Heart left ventricle (tissue), 16 donors: ENCODE data around the gene FAM193B. TPM values are rescaled to one million over a fixed set of nuclear protein-coding genes. Genes with fewer than 3 reads are reported as not detected.
A peak's percentile ranks its signal among the peaks of the same experiment; 100 is the strongest.

Experiments
- ATAC-seq, 4 donors: fragments of 200-7000 bp; cut with Tn5 transposase; one replicate each; pipeline ENCODE4 v1.9.1; 2020 to 2022; ENCODE audit warnings: moderate library complexity in 4 of 4, mild to moderate bottlenecking in 3 of 4, moderate number of reproducible peaks in 1 of 4
- DNase-seq, 5 donors: peaks; one replicate each; pipeline ENCODE4 v3.0.0-alpha.2; 2020
- H3K27ac ChIP-seq, 12 donors: fragments of 200-600 bp; sonication (generic) in 4 of 12; one replicate each; pipeline versions ENCODE4 v1.5.0 to v1.8.0; 2016 to 2022; ENCODE audit warnings: mild to moderate bottlenecking in 2 of 12
- H3K27me3 ChIP-seq, 9 donors: fragments of 200-600 bp; sonication (generic) in 2 of 9; one replicate each; pipeline versions ENCODE4 v1.5.1 to v1.8.0; 2016 to 2022; ENCODE audit warnings: mild to moderate bottlenecking in 3 of 9
- H3K36me3 ChIP-seq, 9 donors: fragments of 200-600 bp; sonication (generic) in 2 of 9; one replicate each; pipeline versions ENCODE4 v1.5.0 to v1.8.0; 2018 to 2022; ENCODE audit warnings: mild to moderate bottlenecking in 2 of 9
- H3K4me1 ChIP-seq, 12 donors: fragments of 200-600 bp; sonication (generic) in 4 of 12; one replicate each; pipeline versions ENCODE4 v1.5.0 to v1.8.0; 2016 to 2022; ENCODE audit warnings: mild to moderate bottlenecking in 3 of 12
- H3K4me3 ChIP-seq, 12 donors: fragments of 200-600 bp; sonication (generic) in 4 of 12; one replicate each; pipeline versions ENCODE4 v1.5.0 to v1.8.0; 2017 to 2022; ENCODE audit warnings: mild to moderate bottlenecking in 9 of 12, moderate library complexity in 4 of 12
- H3K9me3 ChIP-seq, 12 donors: fragments of 200-600 bp; sonication (generic) in 4 of 12; one replicate each; pipeline versions ENCODE4 v1.5.0 to v1.8.0; 2016 to 2022; ENCODE audit warnings: mild to moderate bottlenecking in 1 of 12
- POLR2A ChIP-seq, 2 donors: fragments of 450-650 bp; IDR thresholded peaks; one replicate each; pipeline ENCODE4 v1.6.1; 2017; ENCODE audit warnings: antibody characterized with exemption in 2 of 2, mild to moderate bottlenecking in 2 of 2, moderate library complexity in 2 of 2
- WGBS, 4 donors: extraction: QIAGEN DNeasy Blood & Tissue Kit in 2 of 4; methylation state at CpG; one replicate each; pipeline versions ENCODE4 v1.1.5 to v1.1.7; 2013 to 2018; 5-methylcytosine and 5-hydroxymethylcytosine counted together
- intact Hi-C, 10 donors: fragments of 100-400 bp; cut with DNase I; formaldehyde crosslinking; loops; one replicate each; pipeline versions ENCODE4 v1.11.1 to v1.14.2; 2022
- polyA plus RNA-seq, 2 donors: library from polyadenylated mRNA; stranded (reverse); fragments of 200-250 nt; gene quantifications; one replicate each; pipeline ENCODE4 v1.2.3, GENCODE V29; 2013
- total RNA-seq, 9 donors: library from RNA; depleted of rRNA in 2 of 9; stranded (reverse); fragments of >200 nt in 2 of 9; fragmentation: NEBNext Ultra II Directional in 3 of 9; extraction: Animal tissue kit (Norgen Biotek cat#: 25700) in 3 of 9; gene quantifications; one replicate each; pipeline versions ENCODE4 v1.1.0 to v1.2.4, GENCODE V29; 2016 to 2023
- TF ChIP-seq, protein P1 (sequence below), 12 donors: fragments of 200-600 bp; sonication (generic) in 4 of 12; IDR thresholded peaks; one replicate each; pipeline versions ENCODE4 v1.5.0 to v1.8.0; 2018 to 2022; ENCODE audit warnings: antibody characterized with exemption in 12 of 12, mild to moderate bottlenecking in 5 of 12
- donor health status: ischemic (EF 13 %, LVEDD 7.1; RV severe dilation, severe dysfunction).
- donor health status: healthy with polysubstance abuse.
- donor health status: DM: no; HTN: yes; CAD: no.
- donor health status: DM: no; HTN: no; CAD: no.
- donor health status: ischemic (EF 25% LVEDD 6.9; RV normal size, moderate dysfunction).
- donor health status: ischemic (EF 25% LVEDD 5.7; RV mildly dilated, moderate dysfunction).
- donor health status: healthy.
- donor health status: DM: yes; HTN: yes; CAD: no.
- donor health status: ischemic (EF 35%, LVEDD 5.7; RV mildly dilated, moderate dysfunction).
- donor health status: nonischemic (EF 11% LVEDD 7.7; RV severe dilation, severe dysfunction).
- donor health status: DM: yes; HTN: yes; CAD: no.
- donor health status: PGD.
- donor health status: ischemic (EF 29% LVEDD 5.4; RV normal size, mild dysfunction).
- donor health status: nonischemic (EF 23%, LVEDD 6.1; RV moderate dilation, normal function).

Gene FAM193B
- total and polyA plus RNA-seq, 11 donors, result 13.1 to 58.9 (median 20.2) TPM

GRCh38 chr5:177482359-177482795 is 72.0 kb downstream of the FAM193B start:
- no peak overlapping the region for H3K4me3 ChIP-seq
- no peaks in the 10 kb centered on the region for H3K27me3 ChIP-seq
- no peaks in the 10 kb centered on the region for H3K9me3 ChIP-seq
- peak in 1 of 5 donors; percentile 48 for DNase-seq
- intact Hi-C loops, result no loop called here
- TF ChIP-seq, protein P1, sequence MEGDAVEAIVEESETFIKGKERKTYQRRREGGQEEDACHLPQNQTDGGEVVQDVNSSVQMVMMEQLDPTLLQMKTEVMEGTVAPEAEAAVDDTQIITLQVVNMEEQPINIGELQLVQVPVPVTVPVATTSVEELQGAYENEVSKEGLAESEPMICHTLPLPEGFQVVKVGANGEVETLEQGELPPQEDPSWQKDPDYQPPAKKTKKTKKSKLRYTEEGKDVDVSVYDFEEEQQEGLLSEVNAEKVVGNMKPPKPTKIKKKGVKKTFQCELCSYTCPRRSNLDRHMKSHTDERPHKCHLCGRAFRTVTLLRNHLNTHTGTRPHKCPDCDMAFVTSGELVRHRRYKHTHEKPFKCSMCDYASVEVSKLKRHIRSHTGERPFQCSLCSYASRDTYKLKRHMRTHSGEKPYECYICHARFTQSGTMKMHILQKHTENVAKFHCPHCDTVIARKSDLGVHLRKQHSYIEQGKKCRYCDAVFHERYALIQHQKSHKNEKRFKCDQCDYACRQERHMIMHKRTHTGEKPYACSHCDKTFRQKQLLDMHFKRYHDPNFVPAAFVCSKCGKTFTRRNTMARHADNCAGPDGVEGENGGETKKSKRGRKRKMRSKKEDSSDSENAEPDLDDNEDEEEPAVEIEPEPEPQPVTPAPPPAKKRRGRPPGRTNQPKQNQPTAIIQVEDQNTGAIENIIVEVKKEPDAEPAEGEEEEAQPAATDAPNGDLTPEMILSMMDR (IDR thresholded peaks at IDR 0.05), result no peak
- TF ChIP-seq POLR2A (IDR thresholded peaks at IDR 0.05), result no peak
- peaks cover 0 to 34% (median 20%) of the 10 kb centered on the region in 12 donors for H3K4me1 ChIP-seq
- 93 to 94% (median 93%) methylated on average over 10 of the region's 10 CpGs for WGBS, 4 donors
- no peak for ATAC-seq
- peaks cover 0 to 54% (median 37%) of the 10 kb centered on the region in 9 donors for H3K36me3 ChIP-seq
- peak overlapping the region in 1 of 12 donors; percentile 89 for H3K27ac ChIP-seq

GRCh38 chr5:177479774-177480173 is 74.6 kb downstream of the FAM193B start:
- H3K4me1 ChIP-seq, result peaks cover 0 to 45% (median 23%) of the 10 kb centered on the region in 12 donors
- ATAC-seq, result peak; percentile 0 to 26 (median 7)
- WGBS, 4 donors, result 31 to 48% (median 38%) methylated on average over 13 to 14 of the region's 14 CpGs

GRCh38 chr5:177478711-177479646 is 75.4 kb downstream of the FAM193B start:
- WGBS, 4 donors, result 19 to 28% (median 26%) methylated on average over 18 of the region's 18 CpGs
- ATAC-seq (peak; percentile 86 to 92 (median 90)), DNase-seq (peak; percentile 87 to 94 (median 89))
- Histone ChIP-seq H3K4me3 (peak overlapping the region in 1 of 12 donors; percentile 29), H3K4me1 (peaks cover 0 to 49% (median 26%) of the 10 kb centered on the region in 12 donors), H3K36me3 (peaks cover 0 to 27% (median 12%) of the 10 kb centered on the region in 9 donors), H3K9me3 (no peaks in the 10 kb centered on the region), H3K27me3 (peaks cover 0 to 9% (median 0%) of the 10 kb centered on the region in 9 donors), H3K27ac (peak overlapping the region in 11 of 12 donors; percentile 3 to 89 (median 54))
- TF ChIP-seq, protein P1 (IDR thresholded peaks at IDR 0.05), result no peak
- TF ChIP-seq POLR2A (IDR thresholded peaks at IDR 0.05), result no peak
- intact Hi-C loops, result loop anchor here in 1 of 10 donors (2.0 kb wide), 1 partner anchor 18 kb away; the partner anchor contains the start of gene PDLIM7

More at GRCh38 chr5:177479774-177480173, 74.6 kb downstream of the FAM193B start:
- Histone ChIP-seq H3K27ac (peak overlapping the region; percentile 3 to 89 (median 48)), H3K4me3 (peak overlapping the region in 1 of 12 donors; percentile 29), H3K36me3 (peaks cover 0 to 29% (median 15%) of the 10 kb centered on the region in 9 donors), H3K27me3 (peaks cover 0 to 9% (median 0%) of the 10 kb centered on the region in 9 donors), H3K9me3 (no peaks in the 10 kb centered on the region)
- DNase-seq, result peak in 2 of 5 donors; percentile 40 to 65
- no peak for TF ChIP-seq POLR2A (IDR thresholded peaks at IDR 0.05)
- TF ChIP-seq, protein P1 (IDR thresholded peaks at IDR 0.05), result no peak
- intact Hi-C loops, result loop anchor here in 1 of 10 donors (2.0 kb wide), 1 partner anchor 17 kb away; the partner anchor contains the start of gene PDLIM7
